AG09309 (cell line): Measurements from ENCODE around the gene KCNH3.

Source experiments
- DNase-seq: peaks from one replicate; pipeline ENCODE4 v3.0.0-alpha.2; 2010; ENCODE audit warnings: low read depth
- H3K4me3 ChIP-seq: 2 replicates; pipeline ENCODE4 v1.5.1; 2011; ENCODE audit warnings: mild to moderate bottlenecking, low read depth, low read length, moderate library complexity; ENCODE audit not compliant: control insufficient read depth
- TF ChIP-seq, protein P1 (sequence below): IDR thresholded peaks from 2 replicates; pipeline ENCODE4 v1.5.1; 2011; ENCODE audit warnings: mild to moderate bottlenecking, low read depth, low read length, inconsistent platforms; ENCODE audit not compliant: insufficient read depth, control insufficient read depth; ENCODE audit errors: missing control alignments

KCNH3 gene

GRCh38 chr12:49540229-49541139 lies 1.7 kb downstream of the KCNH3 start:
- TF ChIP-seq, protein P1, sequence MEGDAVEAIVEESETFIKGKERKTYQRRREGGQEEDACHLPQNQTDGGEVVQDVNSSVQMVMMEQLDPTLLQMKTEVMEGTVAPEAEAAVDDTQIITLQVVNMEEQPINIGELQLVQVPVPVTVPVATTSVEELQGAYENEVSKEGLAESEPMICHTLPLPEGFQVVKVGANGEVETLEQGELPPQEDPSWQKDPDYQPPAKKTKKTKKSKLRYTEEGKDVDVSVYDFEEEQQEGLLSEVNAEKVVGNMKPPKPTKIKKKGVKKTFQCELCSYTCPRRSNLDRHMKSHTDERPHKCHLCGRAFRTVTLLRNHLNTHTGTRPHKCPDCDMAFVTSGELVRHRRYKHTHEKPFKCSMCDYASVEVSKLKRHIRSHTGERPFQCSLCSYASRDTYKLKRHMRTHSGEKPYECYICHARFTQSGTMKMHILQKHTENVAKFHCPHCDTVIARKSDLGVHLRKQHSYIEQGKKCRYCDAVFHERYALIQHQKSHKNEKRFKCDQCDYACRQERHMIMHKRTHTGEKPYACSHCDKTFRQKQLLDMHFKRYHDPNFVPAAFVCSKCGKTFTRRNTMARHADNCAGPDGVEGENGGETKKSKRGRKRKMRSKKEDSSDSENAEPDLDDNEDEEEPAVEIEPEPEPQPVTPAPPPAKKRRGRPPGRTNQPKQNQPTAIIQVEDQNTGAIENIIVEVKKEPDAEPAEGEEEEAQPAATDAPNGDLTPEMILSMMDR, result no peak
- no peak for DNase-seq
- no peak overlapping the region for H3K4me3 ChIP-seq

- DNase-seq, result no peak
- TF ChIP-seq, protein P1, result no peak
- H3K4me3 ChIP-seq, result no peak overlapping the region
Measured at GRCh38 chr12:49541140-49541861, 2.5 kb downstream of the KCNH3 start.

DNA sequence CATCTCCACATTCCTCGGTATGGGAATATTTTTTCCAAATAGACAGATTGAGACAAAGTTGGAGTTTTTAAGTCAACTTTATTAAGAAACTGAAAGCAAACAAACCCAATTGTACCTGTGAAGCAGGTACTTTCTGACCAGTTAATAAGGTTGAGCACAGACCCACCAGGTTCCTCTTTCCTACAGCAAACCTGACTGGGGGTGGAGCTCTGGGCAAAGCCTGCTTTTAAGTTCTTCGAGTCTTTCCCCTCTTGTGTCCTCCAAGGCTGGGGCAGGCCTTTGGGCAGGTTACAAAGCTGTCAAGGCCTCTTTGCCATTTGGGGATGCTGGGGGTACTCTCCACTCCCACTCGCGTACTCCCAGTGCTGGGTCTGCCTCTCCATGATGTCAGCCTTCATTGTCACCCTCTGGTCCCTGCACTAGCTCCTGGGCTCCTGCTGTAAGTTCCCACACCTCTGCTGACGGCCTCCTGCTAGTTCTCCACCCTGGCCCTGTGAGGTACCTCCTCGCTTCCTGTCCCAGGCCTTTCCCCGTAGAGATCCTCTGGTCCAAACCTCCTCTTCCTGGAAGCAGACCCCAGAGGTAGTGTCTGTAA lies 3.2 kb downstream of the KCNH3 start:
- no peak for DNase-seq

DNA sequence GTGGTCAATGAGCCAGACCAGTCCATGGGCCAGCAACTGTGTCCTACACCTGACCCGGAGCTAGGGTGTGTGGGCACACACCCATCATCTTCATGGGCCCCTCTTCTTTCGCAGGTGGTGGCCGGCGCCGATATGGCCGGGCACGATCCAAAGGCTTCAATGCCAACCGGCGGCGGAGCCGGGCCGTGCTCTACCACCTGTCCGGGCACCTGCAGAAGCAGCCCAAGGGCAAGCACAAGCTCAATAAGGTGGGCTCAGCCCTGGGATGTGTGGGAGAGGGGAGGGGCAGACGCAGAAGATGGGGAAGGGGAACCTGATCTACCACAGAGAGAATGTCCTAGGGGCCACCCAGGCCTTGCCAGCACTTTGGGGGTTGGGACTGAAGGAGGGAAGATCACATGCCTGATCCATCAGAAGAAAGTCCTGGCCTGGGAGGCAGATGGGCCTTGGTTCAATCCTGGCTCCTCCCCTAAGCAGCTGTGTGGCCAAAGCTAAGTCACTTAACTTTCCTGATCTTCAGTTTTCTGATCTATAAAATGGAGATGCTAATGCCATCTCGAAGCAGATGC lies 3.8 kb downstream of the KCNH3 start:
- no peak overlapping the region for H3K4me3 ChIP-seq
- TF ChIP-seq, protein P1, result no peak
- no peak for DNase-seq

More for the DNA sequence above, 3.2 kb downstream of the KCNH3 start:
- H3K4me3 ChIP-seq, result no peak overlapping the region
- TF ChIP-seq, protein P1, result no peak

DNA sequence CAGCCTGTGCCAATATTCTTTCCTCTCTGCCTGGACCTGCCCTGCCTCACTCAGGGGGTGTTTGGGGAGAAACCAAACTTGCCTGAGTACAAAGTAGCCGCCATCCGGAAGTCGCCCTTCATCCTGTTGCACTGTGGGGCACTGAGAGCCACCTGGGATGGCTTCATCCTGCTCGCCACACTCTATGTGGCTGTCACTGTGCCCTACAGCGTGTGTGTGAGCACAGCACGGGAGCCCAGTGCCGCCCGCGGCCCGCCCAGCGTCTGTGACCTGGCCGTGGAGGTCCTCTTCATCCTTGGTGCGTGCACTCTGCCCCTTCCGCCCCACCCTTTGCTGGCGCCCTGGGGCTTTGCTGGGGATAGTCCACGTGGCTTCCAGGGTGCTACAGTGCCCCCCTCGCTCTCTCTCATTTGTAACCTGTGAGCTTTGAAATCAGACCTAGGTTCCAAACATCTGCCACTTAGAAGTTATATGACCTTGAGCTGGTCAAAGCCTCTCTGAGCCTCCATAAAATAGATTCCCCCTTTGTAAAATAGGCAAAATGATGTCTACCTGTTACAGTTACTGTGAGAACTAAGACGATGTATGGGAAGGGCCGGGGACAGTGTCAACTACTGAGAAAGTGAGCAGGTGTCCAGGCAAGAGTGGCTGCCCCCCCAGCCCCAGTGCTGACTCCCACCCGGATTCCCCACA lies 4.5 kb downstream of the KCNH3 start:
- no peak for DNase-seq
- H3K4me3 ChIP-seq, result no peak overlapping the region
- TF ChIP-seq, protein P1, result no peak
